Neural progenitor cell (in vitro differentiated cells): ENCODE measurements around the gene UBE2C.

Source experiments
- CTCF ChIP-seq: fragments of 200-600 bp; sonication (generic); IDR thresholded peaks from 2 replicates; pipeline ENCODE4 v1.5.1; 2017; ENCODE audit warnings: antibody characterized with exemption, mild to moderate bottlenecking
- EZH2 ChIP-seq: fragments of 200-600 bp; sonication (generic); IDR thresholded peaks from 2 replicates; pipeline ENCODE4 v1.6.1; 2017; ENCODE audit warnings: antibody characterized with exemption, mild to moderate bottlenecking, moderate library complexity

DNA sequence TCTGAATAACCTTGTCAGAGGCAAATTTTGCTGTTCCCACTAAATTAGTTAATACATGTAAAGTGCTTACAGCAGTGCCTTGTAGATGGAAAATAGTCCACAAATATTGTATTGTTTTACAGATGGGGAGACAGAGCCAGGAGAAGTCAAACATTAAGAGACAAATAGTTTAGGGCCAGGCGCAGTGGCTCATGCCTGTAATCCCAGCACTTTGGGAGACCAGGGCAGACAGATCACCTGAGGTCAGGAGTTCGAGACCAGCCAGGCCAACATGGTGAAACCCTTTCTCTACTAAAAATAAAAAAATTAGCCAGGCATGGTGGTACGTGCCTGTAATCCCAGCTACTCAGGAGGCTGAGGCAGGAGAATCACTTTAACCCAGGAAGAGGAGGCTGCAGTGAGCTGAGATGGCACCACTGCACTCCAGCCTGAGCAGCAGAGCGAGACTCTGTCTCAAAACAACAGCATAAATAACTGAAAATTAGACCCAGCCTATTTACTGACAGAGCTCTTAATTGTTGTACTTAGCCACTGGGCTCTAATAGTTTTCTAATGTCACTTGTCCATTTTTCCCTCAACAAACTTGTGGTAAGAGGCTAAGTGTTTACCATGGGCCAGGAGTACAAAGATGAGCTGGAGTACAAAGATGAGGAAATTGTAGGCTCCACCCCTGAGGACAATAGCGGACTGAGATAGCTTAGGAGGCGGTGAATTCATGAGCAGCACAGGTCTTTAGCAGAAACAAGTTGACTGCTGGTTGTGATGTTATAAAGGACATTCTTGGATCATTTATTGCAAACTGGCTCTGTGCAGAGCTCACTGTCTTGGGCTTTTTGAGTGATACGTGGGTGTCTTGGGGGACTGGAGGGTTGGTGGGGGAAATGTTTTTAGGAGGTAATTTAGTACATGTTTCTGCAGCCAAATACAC is 51.4 kb downstream of the UBE2C start:
- TF ChIP-seq CTCF (no peak), EZH2 (no peak)
